Subcutaneous adipose tissue (tissue), 4 donors: ENCODE data around the gene SLC35F3. TPM values are rescaled to one million over a fixed set of nuclear protein-coding genes. Genes with fewer than 3 reads are reported as not detected.

Source experiments
- CTCF ChIP-seq: fragments of 450-650 bp; IDR thresholded peaks from one replicate; pipeline ENCODE4 v1.5.1; 2016; ENCODE audit warnings: low read depth, mild to moderate bottlenecking, control low read depth, antibody characterized with exemption, moderate library complexity
- total RNA-seq, 4 donors: library from RNA; depleted of rRNA; stranded (reverse); fragments of >200 nt; gene quantifications; one replicate each; pipeline ENCODE4 v1.1.0, GENCODE V29; 2016

The SLC35F3 gene
- total RNA-seq, 4 donors from 2014 or later, result 0.44 TPM; not detected in 3

GRCh38 chr1:234150892-234151291 is 246.4 kb downstream of the SLC35F3 start:
- no peak for TF ChIP-seq CTCF

- no peak for TF ChIP-seq CTCF
These were observed 250.1 kb downstream of the SLC35F3 start for GRCh38 chr1:234154320-234155251.

GRCh38 chr1:234162661-234163060 is 258.2 kb downstream of the SLC35F3 start:
- no peak for TF ChIP-seq CTCF

- no peak for TF ChIP-seq CTCF
These were observed 258.9 kb downstream of the SLC35F3 start for GRCh38 chr1:234163267-234163919.

- TF ChIP-seq CTCF, result no peak
These were observed 259.7 kb downstream of the SLC35F3 start for GRCh38 chr1:234164098-234164709.

- no peak for TF ChIP-seq CTCF
These were observed 263.7 kb downstream of the SLC35F3 start for GRCh38 chr1:234168061-234168724.
